Thoracic aorta (tissue), 2 donors: ENCODE measurements around the gene SOX13. TPM values are rescaled to one million over a fixed set of nuclear protein-coding genes. Genes with fewer than 3 reads are reported as not detected.

ENCODE experiments used
- ATAC-seq: fragments of 150-250 bp; one replicate; pipeline ENCODE4 v1.8.0; 2017; ENCODE audit warnings: low read depth; ENCODE audit not compliant: insufficient number of reproducible peaks, low FRiP score
- DNase-seq: peaks from one replicate; pipeline ENCODE4 v3.0.0-alpha.2; 2020; ENCODE audit warnings: low spot score
- H3K27ac ChIP-seq, 2 donors: fragments of 200-600 bp; sonication (generic); 1 replicate in 1 of 2; 2 replicates in 1 of 2; pipeline ENCODE4 v1.5.1; 2016; ENCODE audit warnings: mild to moderate bottlenecking in 2 of 2, moderate library complexity in 2 of 2
- H3K27me3 ChIP-seq: fragments of 200-600 bp; sonication (generic); replicated peaks from 2 replicates; pipeline ENCODE4 v1.6.0; 2016; ENCODE audit warnings: mild to moderate bottlenecking; ENCODE audit not compliant: insufficient read depth
- H3K36me3 ChIP-seq: fragments of 200-600 bp; sonication (generic); one replicate; pipeline ENCODE4 v1.5.1; 2016
- H3K4me1 ChIP-seq, 2 donors: fragments of 200-600 bp; sonication (generic); 1 replicate in 1 of 2; 2 replicates in 1 of 2; pipeline versions ENCODE4 v1.5.1 to v1.6.0; 2016; ENCODE audit warnings: low read depth in 2 of 2, mild to moderate bottlenecking in 1 of 2; ENCODE audit not compliant: control insufficient read depth in 1 of 2
- H3K4me3 ChIP-seq: fragments of 200-600 bp; sonication (generic); 2 replicates; pipeline ENCODE4 v1.5.1; 2016; ENCODE audit warnings: mild to moderate bottlenecking
- H3K9me3 ChIP-seq: fragments of 200-600 bp; sonication (generic); 2 replicates; pipeline ENCODE4 v1.5.1; 2016
- total RNA-seq, 2 donors: library from RNA; depleted of rRNA; stranded (reverse); fragments of >200 nt; gene quantifications; one replicate each; pipeline versions ENCODE4 v1.1.0 to v1.2.3, GENCODE V29; 2016
- TF ChIP-seq, protein P1 (sequence below): fragments of 200-600 bp; sonication (generic); IDR thresholded peaks from one replicate; pipeline ENCODE4 v1.5.1; 2019; ENCODE audit warnings: antibody characterized with exemption

Gene SOX13
- total RNA-seq, 2 donors from 2014 or later: 27.2 to 33.2 TPM

DNA sequence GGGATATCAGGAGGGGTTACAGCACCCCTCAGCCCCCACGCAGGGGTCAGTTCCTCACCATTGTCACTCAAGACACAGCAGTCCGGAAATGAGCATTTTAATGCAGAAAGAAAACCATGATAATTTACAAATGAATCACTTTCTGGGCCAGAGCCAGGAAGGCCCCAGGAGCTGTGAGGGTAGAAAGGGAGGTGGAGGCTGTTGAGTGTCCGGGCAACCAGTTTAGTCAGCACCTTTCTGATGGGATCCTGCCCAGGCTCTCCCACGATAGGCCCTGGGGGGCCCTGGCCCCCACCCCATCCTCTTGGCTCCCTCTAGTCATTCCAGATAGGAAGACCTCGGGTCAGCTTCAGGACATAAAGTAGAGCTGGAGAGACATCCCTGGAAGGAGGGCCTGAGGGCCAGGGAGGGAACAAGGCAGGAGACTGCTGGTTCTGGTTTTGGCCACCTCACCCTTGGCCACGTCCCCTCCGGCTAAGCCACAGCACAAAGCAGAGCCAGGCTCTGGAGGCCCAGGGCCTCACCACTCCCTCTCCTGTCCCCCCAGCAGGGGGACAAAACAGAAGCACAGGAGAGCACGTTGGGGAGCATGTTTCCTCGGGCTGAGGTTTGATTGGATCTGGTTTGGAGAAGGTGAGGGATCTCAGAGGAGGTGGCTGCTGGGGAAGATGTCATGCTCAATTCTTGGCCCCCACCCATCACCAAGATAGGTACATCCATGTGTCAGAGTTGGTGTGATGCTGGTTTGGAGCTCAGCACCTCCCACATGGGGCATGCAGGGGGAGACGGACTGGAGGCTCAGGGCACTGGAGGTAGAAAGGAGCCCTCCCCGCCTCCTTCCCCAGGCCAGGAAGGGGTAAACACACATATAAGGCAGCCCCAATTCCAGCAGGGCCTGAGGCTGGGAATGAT lies 58.3 kb downstream of the SOX13 start:
- Histone ChIP-seq H3K4me1 (peaks cover 4 to 41% of the 10 kb centered on the region in 2 donors), H3K4me3 (no peak overlapping the region), H3K9me3 (no peaks in the 10 kb centered on the region), H3K27me3 (no peaks in the 10 kb centered on the region), H3K36me3 (peaks cover 13% of the 10 kb centered on the region), H3K27ac (peak overlapping the region in 1 of 2 donors; percentile 20)
- DNase-seq (no peak), ATAC-seq (no peak)
- TF ChIP-seq, protein P1, sequence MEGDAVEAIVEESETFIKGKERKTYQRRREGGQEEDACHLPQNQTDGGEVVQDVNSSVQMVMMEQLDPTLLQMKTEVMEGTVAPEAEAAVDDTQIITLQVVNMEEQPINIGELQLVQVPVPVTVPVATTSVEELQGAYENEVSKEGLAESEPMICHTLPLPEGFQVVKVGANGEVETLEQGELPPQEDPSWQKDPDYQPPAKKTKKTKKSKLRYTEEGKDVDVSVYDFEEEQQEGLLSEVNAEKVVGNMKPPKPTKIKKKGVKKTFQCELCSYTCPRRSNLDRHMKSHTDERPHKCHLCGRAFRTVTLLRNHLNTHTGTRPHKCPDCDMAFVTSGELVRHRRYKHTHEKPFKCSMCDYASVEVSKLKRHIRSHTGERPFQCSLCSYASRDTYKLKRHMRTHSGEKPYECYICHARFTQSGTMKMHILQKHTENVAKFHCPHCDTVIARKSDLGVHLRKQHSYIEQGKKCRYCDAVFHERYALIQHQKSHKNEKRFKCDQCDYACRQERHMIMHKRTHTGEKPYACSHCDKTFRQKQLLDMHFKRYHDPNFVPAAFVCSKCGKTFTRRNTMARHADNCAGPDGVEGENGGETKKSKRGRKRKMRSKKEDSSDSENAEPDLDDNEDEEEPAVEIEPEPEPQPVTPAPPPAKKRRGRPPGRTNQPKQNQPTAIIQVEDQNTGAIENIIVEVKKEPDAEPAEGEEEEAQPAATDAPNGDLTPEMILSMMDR: no peak

- Histone ChIP-seq H3K9me3 (no peaks in the 10 kb centered on the region), H3K4me1 (peaks cover 4 to 34% of the 10 kb centered on the region in 2 donors), H3K27ac (peak overlapping the region in 1 of 2 donors; percentile 20), H3K36me3 (peaks cover 13% of the 10 kb centered on the region), H3K27me3 (no peaks in the 10 kb centered on the region), H3K4me3 (no peak overlapping the region)
- ATAC-seq (no peak), DNase-seq (no peak)
- TF ChIP-seq, protein P1: no peak
These were observed 59.1 kb downstream of the SOX13 start for GRCh38 chr1:204131978-204132377.

DNA sequence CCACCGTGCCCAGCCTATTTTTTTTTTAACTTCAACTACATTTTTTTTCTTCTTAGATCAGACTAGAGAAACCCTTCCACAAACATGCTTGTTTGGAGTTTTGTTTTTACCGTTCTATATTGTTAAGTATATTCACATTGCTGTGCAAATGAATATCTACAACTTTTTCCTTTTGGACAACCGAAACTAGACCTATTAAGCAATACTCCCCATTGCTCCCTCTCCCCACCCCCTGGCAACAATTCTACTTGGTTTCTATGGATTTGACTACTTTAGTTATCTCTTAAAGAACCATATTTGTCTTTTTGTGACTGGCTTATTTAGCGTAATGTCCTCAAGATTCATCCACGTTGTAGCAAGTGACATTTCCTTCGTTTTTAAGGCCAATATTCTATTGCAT lies 59.8 kb downstream of the SOX13 start:
- Histone ChIP-seq H3K4me3 (no peak overlapping the region), H3K36me3 (peaks cover 13% of the 10 kb centered on the region), H3K9me3 (no peaks in the 10 kb centered on the region), H3K27me3 (no peaks in the 10 kb centered on the region), H3K4me1 (peaks cover 4 to 27% of the 10 kb centered on the region in 2 donors), H3K27ac (no peak overlapping the region)
- no peak for ATAC-seq
- DNase-seq: no peak
- TF ChIP-seq, protein P1: no peak

DNA sequence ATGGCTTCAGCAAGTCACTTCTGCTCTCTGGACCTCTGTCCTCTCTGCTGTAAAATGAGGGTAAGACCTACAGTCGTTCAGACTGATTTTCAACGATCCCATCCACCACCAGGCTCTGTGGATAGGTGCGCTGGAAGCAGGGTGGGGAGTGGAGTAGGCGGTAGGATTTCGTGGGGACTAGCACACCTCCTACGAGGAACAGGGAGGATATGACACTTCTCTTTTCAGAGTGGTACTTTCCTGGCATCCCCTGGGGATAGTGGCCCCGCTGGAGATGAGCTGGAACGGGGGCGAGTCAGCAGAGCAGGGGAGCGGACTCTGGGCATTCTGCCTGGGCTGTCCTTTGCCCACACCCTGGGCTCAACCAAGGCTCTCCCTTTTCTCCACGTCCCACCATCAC lies 61.2 kb downstream of the SOX13 start:
- Histone ChIP-seq H3K4me1 (peaks cover 4 to 21% of the 10 kb centered on the region in 2 donors), H3K27me3 (no peaks in the 10 kb centered on the region), H3K27ac (no peak overlapping the region), H3K4me3 (no peak overlapping the region), H3K9me3 (no peaks in the 10 kb centered on the region), H3K36me3 (peaks cover 19% of the 10 kb centered on the region)
- ATAC-seq (no peak), DNase-seq (no peak)
- TF ChIP-seq, protein P1: no peak

DNA sequence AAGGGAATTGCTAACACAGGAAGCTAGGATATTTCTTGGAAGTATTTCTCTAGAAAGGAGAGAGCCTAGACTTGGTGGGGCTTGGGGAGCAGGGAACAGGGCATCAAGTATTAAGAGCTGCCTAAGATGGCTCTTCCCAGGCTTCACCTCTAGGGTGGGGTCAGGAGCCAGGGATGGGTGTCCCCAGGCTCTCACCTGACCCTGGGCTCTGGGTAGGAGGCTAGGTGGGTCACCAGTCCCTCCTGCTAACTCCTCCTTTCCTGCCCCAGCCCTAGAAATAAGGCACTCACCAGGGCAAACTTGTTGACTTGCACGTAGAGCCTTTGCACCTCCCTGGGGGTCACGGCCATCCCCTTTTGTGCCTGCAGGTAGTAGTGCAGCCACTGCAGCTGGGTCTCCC lies 63.9 kb downstream of the SOX13 start:
- DNase-seq (no peak), ATAC-seq (no peak)
- H3K4me1 ChIP-seq: no peaks in the 10 kb centered on the region
- TF ChIP-seq, protein P1: no peak
- H3K36me3 ChIP-seq: peaks cover 19% of the 10 kb centered on the region
- no peaks in the 10 kb centered on the region for H3K9me3 ChIP-seq
- no peaks in the 10 kb centered on the region for H3K27me3 ChIP-seq
- H3K4me3 ChIP-seq: no peak overlapping the region
- H3K27ac ChIP-seq: no peak overlapping the region
